Neural progenitor cell (in vitro differentiated cells): ENCODE measurements around the gene LSMEM2.
"Not testable (repeated sequence)": the region's sequence is repeated elsewhere in the genome, so short reads cannot be mapped to it uniquely, and the experiment has no call there.

ENCODE experiments used
- CTCF ChIP-seq: fragments of 200-600 bp; sonication (generic); IDR thresholded peaks from 2 replicates; pipeline ENCODE4 v1.5.1; 2017; ENCODE audit warnings: antibody characterized with exemption, mild to moderate bottlenecking
- EZH2 ChIP-seq: fragments of 200-600 bp; sonication (generic); IDR thresholded peaks from 2 replicates; pipeline ENCODE4 v1.6.1; 2017; ENCODE audit warnings: antibody characterized with exemption, mild to moderate bottlenecking, moderate library complexity
- EZH2phosphoT487 ChIP-seq: fragments of 200-600 bp; sonication (generic); IDR thresholded peaks from 2 replicates; pipeline ENCODE4 v1.6.1; 2017; ENCODE audit warnings: antibody characterized with exemption

GRCh38 chr3:50262200-50262599 lies 16.7 kb upstream of the LSMEM2 start:
- not testable (repeated sequence) for TF ChIP-seq CTCF, EZH2, EZH2phosphoT487
